Endodermal cell (in vitro differentiated cells): ENCODE measurements around the gene SNRPF. TPM values are rescaled to one million over a fixed set of nuclear protein-coding genes. Genes with fewer than 3 reads are reported as not detected.

Source experiments
- DNase-seq: peaks from one replicate; pipeline ENCODE4 v3.0.0-alpha.2; 2017
- H3K27ac ChIP-seq: 2 replicates; pipeline ENCODE4 v1.5.1; 2013; ENCODE audit warnings: mild to moderate bottlenecking, low read depth, low read length, moderate library complexity
- H3K27me3 ChIP-seq: 2 replicates; pipeline ENCODE4 v1.6.1; 2013; ENCODE audit warnings: mild to moderate bottlenecking, low read length, moderate library complexity; ENCODE audit not compliant: insufficient read depth, control insufficient read depth, poor library complexity, severe bottlenecking
- H3K36me3 ChIP-seq: 2 replicates; pipeline ENCODE4 v1.7.0; 2013; ENCODE audit warnings: mild to moderate bottlenecking, low read length, moderate library complexity; ENCODE audit not compliant: control insufficient read depth, insufficient read depth
- H3K4me1 ChIP-seq: one replicate; pipeline ENCODE4 v1.7.0; 2013; ENCODE audit warnings: low read length; ENCODE audit not compliant: control insufficient read depth, insufficient read depth
- H3K4me3 ChIP-seq: 2 replicates; pipeline ENCODE4 v1.5.1; 2013; ENCODE audit warnings: mild to moderate bottlenecking, low read length, moderate library complexity
- H3K9ac ChIP-seq: 2 replicates; pipeline ENCODE4 v1.6.1; 2013; ENCODE audit warnings: mild to moderate bottlenecking, low read length, moderate library complexity; ENCODE audit not compliant: poor library complexity, severe bottlenecking; ENCODE audit errors: extremely low read depth
- H3K9me3 ChIP-seq: 2 replicates; pipeline ENCODE4 v1.6.1; 2013; ENCODE audit warnings: mild to moderate bottlenecking, low read length, moderate library complexity; ENCODE audit not compliant: control insufficient read depth
- H3K27ac Mint-ChIP-seq: 2 replicates; pipeline ENCODE4 v1.8.0; 2020; ENCODE audit warnings: mixed read lengths
- H3K27me3 Mint-ChIP-seq: 2 replicates; pipeline ENCODE4 v1.8.0; 2021; ENCODE audit warnings: mild to moderate bottlenecking, mixed read lengths; ENCODE audit not compliant: insufficient read depth
- H3K36me3 Mint-ChIP-seq: 2 replicates; pipeline ENCODE4 v1.8.0; 2020; ENCODE audit warnings: low read depth, mixed read lengths
- H3K4me1 Mint-ChIP-seq: 2 replicates; pipeline ENCODE4 v1.8.0; 2020; ENCODE audit warnings: mixed read lengths
- H3K4me3 Mint-ChIP-seq: 2 replicates; pipeline ENCODE4 v1.8.0; 2020; ENCODE audit warnings: mild to moderate bottlenecking, moderate library complexity, mixed read lengths
- H3K9me3 Mint-ChIP-seq: 2 replicates; pipeline ENCODE4 v1.8.0; 2020; ENCODE audit warnings: mild to moderate bottlenecking, mixed read lengths
- WGBS, 2 experiments: methylation state at CpG; one replicate each; pipeline versions ENCODE4 v1.1.5 to v1.1.7; 2013; ENCODE audit warnings: missing lambda C conversion rate in 2 of 2, mixed read lengths in 1 of 2; ENCODE audit not compliant: insufficient coverage in 1 of 2, insufficient read length in 1 of 2; 5-methylcytosine and 5-hydroxymethylcytosine counted together
- total RNA-seq, 2 donors: library from RNA; stranded (reverse); fragmentation: NEBNext Ultra II Directional in 1 of 2; extraction: Animal tissue kit (Norgen Biotek cat#: 25700) in 1 of 2; gene quantifications; 2 replicates in 1 of 2; 3 replicates in 1 of 2; pipeline ENCODE4 v1.2.1, GENCODE V29; 2021
- TF ChIP-seq, protein P1 (sequence below): fragments of 200-600 bp; sonication (generic); conservative IDR thresholded peaks from 2 replicates; pipeline ENCODE4 v1.5.0; 2021; ENCODE audit warnings: antibody characterized with exemption, mild to moderate bottlenecking

SNRPF gene
- total RNA-seq, 2 donors from 2014 or later = 59.6 to 66.5 TPM

GRCh38 chr12:95880895-95881294 is 22.1 kb downstream of the SNRPF start:
- 83% methylated on average over 1 of the region's 1 CpG; no CpG with 5 or more reads in 1 of the 2 experiments for WGBS, 2 experiments
- H3K9me3 ChIP-seq = peaks cover 40% of the 10 kb centered on the region
- H3K27ac Mint-ChIP-seq = no peak overlapping the region
- no peak overlapping the region for H3K4me3 Mint-ChIP-seq
- no peaks in the 10 kb centered on the region for H3K27me3 ChIP-seq
- no peaks in the 10 kb centered on the region for H3K4me1 Mint-ChIP-seq
- peaks cover 10% of the 10 kb centered on the region for H3K9me3 Mint-ChIP-seq
- H3K4me1 ChIP-seq = no peaks in the 10 kb centered on the region
- H3K36me3 Mint-ChIP-seq = no peaks in the 10 kb centered on the region
- no peaks in the 10 kb centered on the region for H3K27me3 Mint-ChIP-seq
- TF ChIP-seq, protein P1, sequence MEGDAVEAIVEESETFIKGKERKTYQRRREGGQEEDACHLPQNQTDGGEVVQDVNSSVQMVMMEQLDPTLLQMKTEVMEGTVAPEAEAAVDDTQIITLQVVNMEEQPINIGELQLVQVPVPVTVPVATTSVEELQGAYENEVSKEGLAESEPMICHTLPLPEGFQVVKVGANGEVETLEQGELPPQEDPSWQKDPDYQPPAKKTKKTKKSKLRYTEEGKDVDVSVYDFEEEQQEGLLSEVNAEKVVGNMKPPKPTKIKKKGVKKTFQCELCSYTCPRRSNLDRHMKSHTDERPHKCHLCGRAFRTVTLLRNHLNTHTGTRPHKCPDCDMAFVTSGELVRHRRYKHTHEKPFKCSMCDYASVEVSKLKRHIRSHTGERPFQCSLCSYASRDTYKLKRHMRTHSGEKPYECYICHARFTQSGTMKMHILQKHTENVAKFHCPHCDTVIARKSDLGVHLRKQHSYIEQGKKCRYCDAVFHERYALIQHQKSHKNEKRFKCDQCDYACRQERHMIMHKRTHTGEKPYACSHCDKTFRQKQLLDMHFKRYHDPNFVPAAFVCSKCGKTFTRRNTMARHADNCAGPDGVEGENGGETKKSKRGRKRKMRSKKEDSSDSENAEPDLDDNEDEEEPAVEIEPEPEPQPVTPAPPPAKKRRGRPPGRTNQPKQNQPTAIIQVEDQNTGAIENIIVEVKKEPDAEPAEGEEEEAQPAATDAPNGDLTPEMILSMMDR = no peak
- H3K36me3 ChIP-seq = no peaks in the 10 kb centered on the region
- no peak overlapping the region for H3K9ac ChIP-seq
- H3K4me3 ChIP-seq = no peak overlapping the region
- no peak overlapping the region for H3K27ac ChIP-seq
- no peak for DNase-seq

DNA sequence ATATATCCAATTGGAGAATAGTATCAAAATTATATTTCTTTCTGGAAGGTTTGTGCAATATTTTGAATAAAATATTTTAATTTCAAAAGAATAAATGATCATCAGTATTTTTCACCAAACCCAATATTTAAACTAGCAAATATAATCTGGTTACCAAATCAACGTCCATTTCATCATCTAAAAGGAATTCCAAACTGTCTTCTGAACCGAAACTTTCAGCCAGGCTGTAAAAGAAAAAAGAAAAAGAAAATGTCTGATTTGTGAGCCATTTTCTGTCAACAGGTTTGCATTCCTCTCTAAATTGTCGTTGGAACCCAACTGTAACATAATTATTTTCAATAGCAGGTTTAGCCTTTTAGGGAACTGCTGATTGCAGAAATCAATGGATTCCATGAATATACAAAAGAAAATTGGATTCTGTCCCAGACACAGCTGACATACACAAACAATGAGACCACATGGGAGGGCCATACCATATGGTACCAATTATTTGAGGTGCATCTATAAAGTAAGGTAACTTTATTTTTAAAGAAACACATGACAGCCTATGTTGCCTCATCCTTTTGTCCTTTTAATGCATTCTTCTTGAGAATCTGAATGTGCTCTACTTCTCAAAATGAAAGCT is 22.7 kb downstream of the SNRPF start:
- WGBS, 2 experiments = 85 to 90% methylated on average over 3 of the region's 3 CpGs
- no peak overlapping the region for H3K27ac Mint-ChIP-seq
- peaks cover 8% of the 10 kb centered on the region for H3K9me3 Mint-ChIP-seq
- H3K36me3 ChIP-seq = no peaks in the 10 kb centered on the region
- no peaks in the 10 kb centered on the region for H3K4me1 ChIP-seq
- peaks cover 34% of the 10 kb centered on the region for H3K9me3 ChIP-seq
- H3K9ac ChIP-seq = no peak overlapping the region
- no peaks in the 10 kb centered on the region for H3K27me3 ChIP-seq
- no peak overlapping the region for H3K4me3 Mint-ChIP-seq
- DNase-seq = no peak
- no peak overlapping the region for H3K4me3 ChIP-seq
- H3K27me3 Mint-ChIP-seq = no peaks in the 10 kb centered on the region
- H3K27ac ChIP-seq = no peak overlapping the region
- TF ChIP-seq, protein P1 = no peak
- H3K4me1 Mint-ChIP-seq = no peaks in the 10 kb centered on the region
- no peaks in the 10 kb centered on the region for H3K36me3 Mint-ChIP-seq

DNA sequence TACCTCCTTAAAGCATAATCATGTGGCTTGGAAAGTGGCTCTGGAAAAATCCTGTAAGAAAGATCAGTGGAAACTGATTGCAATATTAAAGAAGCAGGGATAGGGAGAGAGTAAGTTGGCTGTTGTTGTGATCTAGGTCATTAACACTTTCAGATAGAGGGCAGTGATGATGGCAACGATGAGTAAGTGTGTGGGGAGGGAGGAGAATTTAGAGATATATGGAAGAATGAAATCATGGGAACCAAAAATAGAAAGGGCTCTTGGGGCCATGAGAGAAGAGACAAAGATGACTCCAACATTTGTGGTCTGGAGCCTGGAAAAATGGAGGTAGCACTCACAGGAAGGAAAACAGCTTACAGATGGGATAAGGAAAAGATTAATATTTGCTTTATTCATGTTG is 23.3 kb downstream of the SNRPF start:
- Histone ChIP-seq H3K4me3 (no peak overlapping the region), H3K27ac (no peak overlapping the region), H3K4me1 (no peaks in the 10 kb centered on the region), H3K27me3 (no peaks in the 10 kb centered on the region), H3K36me3 (no peaks in the 10 kb centered on the region), H3K9ac (no peak overlapping the region), H3K9me3 (peaks cover 28% of the 10 kb centered on the region)
- H3K36me3 Mint-ChIP-seq = no peaks in the 10 kb centered on the region
- no peaks in the 10 kb centered on the region for H3K4me1 Mint-ChIP-seq
- H3K9me3 Mint-ChIP-seq = peaks cover 8% of the 10 kb centered on the region
- WGBS, 2 experiments = 71 to 76% methylated on average over 1 of the region's 1 CpG
- no peak overlapping the region for H3K27ac Mint-ChIP-seq
- no peak overlapping the region for H3K4me3 Mint-ChIP-seq
- no peak for DNase-seq
- no peaks in the 10 kb centered on the region for H3K27me3 Mint-ChIP-seq
- TF ChIP-seq, protein P1 = no peak
